A673 (cell line): ENCODE results near the gene NHS. TPM values are rescaled to one million over a fixed set of nuclear protein-coding genes. Genes with fewer than 3 reads are reported as not detected.

Experiments
- BruUV-seq: library from RNA; stranded (reverse); fragments of 400-500 nt; replicated peaks from 2 replicates; lab custom pipeline; 2021; lab: Mats Ljungman, UMichigan
- CTCF ChIA-PET: fragments of 300-600 bp; sonication (Branson Sonifier 250); formaldehyde crosslinking; loops from one replicate; lab custom pipeline; 2022; ENCODE audit warnings: antibody characterized with exemption; lab: Charles Lee
- POLR2A ChIA-PET: fragments of 300-600 bp; sonication (Branson Sonifier 250); formaldehyde crosslinking; loops from one replicate; lab custom pipeline; 2022; ENCODE audit warnings: antibody characterized with exemption; ENCODE audit not compliant: low non-redundant PET; lab: Charles Lee
- DNase-seq: peaks from one replicate; pipeline ENCODE4 v3.0.0-alpha.2; 2015; ENCODE audit warnings: low spot score
- H3K27ac ChIP-seq: fragments of 200-600 bp; sonication (generic); 2 replicates; pipeline ENCODE4 v1.5.1; 2016; ENCODE audit warnings: mixed run types, low read depth, mild to moderate bottlenecking, mixed read lengths, antibody characterized with exemption, low read length; ENCODE audit not compliant: poor library complexity, severe bottlenecking
- H3K27me3 ChIP-seq: fragments of 200-600 bp; sonication (generic); replicated peaks from 2 replicates; pipeline ENCODE4 v1.6.1; 2017; ENCODE audit warnings: mixed run types, low read depth, mild to moderate bottlenecking, mixed read lengths, antibody characterized with exemption, low read length; ENCODE audit not compliant: insufficient read depth, poor library complexity
- H3K36me3 ChIP-seq: fragments of 200-600 bp; sonication (generic); 2 replicates; pipeline ENCODE4 v1.6.1; 2016; ENCODE audit warnings: mixed run types, mild to moderate bottlenecking, mixed read lengths, antibody characterized with exemption, low read length; ENCODE audit not compliant: insufficient read depth, poor library complexity, severe bottlenecking
- H3K4me1 ChIP-seq: fragments of 200-600 bp; sonication (generic); 2 replicates; pipeline ENCODE4 v1.6.1; 2017; ENCODE audit warnings: mixed run types, mild to moderate bottlenecking, mixed read lengths, antibody characterized with exemption, low read length; ENCODE audit not compliant: insufficient read depth, poor library complexity, severe bottlenecking
- H3K4me3 ChIP-seq: fragments of 200-600 bp; sonication (generic); 2 replicates; pipeline ENCODE4 v1.5.1; 2016; ENCODE audit warnings: low read depth, mixed run types, mild to moderate bottlenecking, mixed read lengths, low read length; ENCODE audit not compliant: poor library complexity, severe bottlenecking
- H3K9me3 ChIP-seq: fragments of 200-600 bp; sonication (generic); 2 replicates; pipeline ENCODE4 v1.6.1; 2016; ENCODE audit warnings: mixed run types, low read depth, mild to moderate bottlenecking, mixed read lengths, antibody characterized with exemption, low read length; ENCODE audit not compliant: poor library complexity, severe bottlenecking
- EZH2 ChIP-seq: fragments of 200-600 bp; sonication (generic); IDR thresholded peaks from 2 replicates; pipeline ENCODE4 v1.6.1; 2017; ENCODE audit warnings: borderline replicate concordance, low read depth, mild to moderate bottlenecking, mixed read lengths, antibody characterized with exemption, low read length; ENCODE audit not compliant: poor library complexity, severe bottlenecking
- intact Hi-C: fragments of 100-400 bp; cut with micrococcal nuclease; formaldehyde crosslinking; loops from one replicate; pipeline ENCODE4 v1.10.0; 2022; ENCODE audit not compliant: unreplicated experiment
- total RNA-seq: library from RNA; stranded (reverse); gene quantifications from 2 replicates; pipeline ENCODE4 v1.2.3, GENCODE V29; 2021
- TF ChIP-seq, protein P1 (sequence below): fragments of 300-800, 200-600 bp; sonication (generic); conservative IDR thresholded peaks from 2 replicates; pipeline ENCODE4 v1.5.1; 2017; ENCODE audit warnings: low read depth, mild to moderate bottlenecking, antibody characterized with exemption, low read length, moderate library complexity, mixed read lengths

The NHS gene
- total RNA-seq, 1 experiment from 2014 or later = 0.37 TPM

DNA sequence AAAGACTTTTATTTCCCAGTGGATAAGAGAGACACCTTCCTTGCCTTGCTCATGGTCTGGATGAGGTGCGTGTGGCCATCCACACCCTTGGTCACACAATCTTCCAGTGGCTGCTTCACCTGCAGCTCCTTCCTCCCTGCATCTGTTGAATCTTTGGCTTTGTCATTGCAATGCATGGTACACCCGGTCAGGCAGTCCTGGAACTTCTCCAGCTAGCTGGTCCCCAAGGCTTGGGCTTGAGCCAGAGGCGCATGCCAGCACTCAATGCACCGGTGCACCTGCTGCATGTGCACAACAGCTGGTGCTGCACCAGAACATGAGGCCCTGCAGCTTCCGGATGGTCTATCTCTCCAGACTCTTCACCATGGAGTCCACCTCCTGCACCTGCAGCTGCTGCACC is 394.0 kb downstream of the NHS start:
- Histone ChIP-seq H3K4me3 (no peak overlapping the region), H3K27ac (no peak overlapping the region), H3K9me3 (no peaks in the 10 kb centered on the region), H3K4me1 (no peaks in the 10 kb centered on the region), H3K36me3 (no peaks in the 10 kb centered on the region), H3K27me3 (peaks cover 16% of the 10 kb centered on the region)
- ChIA-PET CTCF (no interaction called here), POLR2A (no interaction called here)
- BruUV-seq = no TSS peak
- DNase-seq = no peak
- no peak for TF ChIP-seq EZH2
- TF ChIP-seq, protein P1, sequence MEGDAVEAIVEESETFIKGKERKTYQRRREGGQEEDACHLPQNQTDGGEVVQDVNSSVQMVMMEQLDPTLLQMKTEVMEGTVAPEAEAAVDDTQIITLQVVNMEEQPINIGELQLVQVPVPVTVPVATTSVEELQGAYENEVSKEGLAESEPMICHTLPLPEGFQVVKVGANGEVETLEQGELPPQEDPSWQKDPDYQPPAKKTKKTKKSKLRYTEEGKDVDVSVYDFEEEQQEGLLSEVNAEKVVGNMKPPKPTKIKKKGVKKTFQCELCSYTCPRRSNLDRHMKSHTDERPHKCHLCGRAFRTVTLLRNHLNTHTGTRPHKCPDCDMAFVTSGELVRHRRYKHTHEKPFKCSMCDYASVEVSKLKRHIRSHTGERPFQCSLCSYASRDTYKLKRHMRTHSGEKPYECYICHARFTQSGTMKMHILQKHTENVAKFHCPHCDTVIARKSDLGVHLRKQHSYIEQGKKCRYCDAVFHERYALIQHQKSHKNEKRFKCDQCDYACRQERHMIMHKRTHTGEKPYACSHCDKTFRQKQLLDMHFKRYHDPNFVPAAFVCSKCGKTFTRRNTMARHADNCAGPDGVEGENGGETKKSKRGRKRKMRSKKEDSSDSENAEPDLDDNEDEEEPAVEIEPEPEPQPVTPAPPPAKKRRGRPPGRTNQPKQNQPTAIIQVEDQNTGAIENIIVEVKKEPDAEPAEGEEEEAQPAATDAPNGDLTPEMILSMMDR = no peak
- intact Hi-C loops = no loop called here

GRCh38 chrX:17769701-17770269 is 394.8 kb downstream of the NHS start:
- TF ChIP-seq EZH2 = no peak
- TF ChIP-seq, protein P1 = no peak
- ChIA-PET CTCF (no interaction called here), POLR2A (no interaction called here)
- no TSS peak for BruUV-seq
- intact Hi-C loops = no loop called here
- H3K4me3 ChIP-seq = no peak overlapping the region
- H3K4me1 ChIP-seq = no peaks in the 10 kb centered on the region
- no peaks in the 10 kb centered on the region for H3K9me3 ChIP-seq
- H3K27me3 ChIP-seq = peaks cover 23% of the 10 kb centered on the region
- H3K36me3 ChIP-seq = no peaks in the 10 kb centered on the region
- no peak for DNase-seq
- no peak overlapping the region for H3K27ac ChIP-seq

DNA sequence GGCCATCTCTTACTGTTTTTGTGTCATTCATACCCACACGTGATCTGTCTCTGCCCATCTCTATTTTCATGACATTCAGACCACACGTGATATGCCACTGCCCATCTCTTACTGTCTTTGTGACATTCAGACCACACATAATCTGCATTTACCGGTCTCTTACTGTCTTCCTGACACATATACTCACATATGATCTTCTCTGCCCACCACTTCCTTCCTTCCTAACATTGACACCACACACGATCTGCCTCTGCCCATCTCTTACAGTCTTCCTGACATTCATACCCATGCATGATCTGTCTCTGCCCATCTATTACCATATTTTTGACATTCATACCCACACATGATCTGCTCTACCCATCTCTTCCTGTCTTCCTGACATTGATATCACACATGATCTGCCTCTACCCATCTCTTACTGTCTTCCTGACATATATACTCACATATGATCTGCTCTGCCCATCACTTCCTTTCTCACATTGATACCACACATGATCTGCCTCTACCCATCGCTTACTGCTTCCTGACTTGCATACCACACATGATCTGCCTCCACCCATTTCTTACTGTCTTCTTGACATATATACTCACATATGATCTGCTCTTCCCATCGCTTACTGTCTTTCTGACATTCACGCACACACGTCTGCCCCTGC is 398.3 kb downstream of the NHS start:
- Histone ChIP-seq H3K9me3 (no peaks in the 10 kb centered on the region), H3K4me3 (no peak overlapping the region), H3K27ac (no peak overlapping the region), H3K27me3 (peaks cover 20% of the 10 kb centered on the region), H3K4me1 (no peaks in the 10 kb centered on the region), H3K36me3 (no peaks in the 10 kb centered on the region)
- ChIA-PET POLR2A (no interaction called here), CTCF (no interaction called here)
- no TSS peak for BruUV-seq
- TF ChIP-seq, protein P1 = no peak
- no peak for TF ChIP-seq EZH2
- intact Hi-C loops = no loop called here
- DNase-seq = no peak
